ENCODE results near the gene SYCP1. TPM values are rescaled to one million over a fixed set of nuclear protein-coding genes. Genes with fewer than 3 reads are reported as not detected.

Gene SYCP1
- total RNA-seq, 1 experiment from 2014 or later, result not detected

- no peak overlapping the region for H3K14ac ChIP-seq (ENCODE audit: insufficient read depth, low read length)
- H2AFZ ChIP-seq (ENCODE audit: low read length), result no peak overlapping the region
- no peak overlapping the region for H3K23ac ChIP-seq (ENCODE audit: insufficient read length, low read depth, low read length)
- Mint-ChIP-seq H3K4me1 (no peaks in the 10 kb centered on the region), H3K9me3 (peaks cover 5% of the 10 kb centered on the region in 2 experiments; a peak in 3 of 5 replicates), H3K27me3 (ENCODE audit: low read depth) (peaks cover 2% of the 10 kb centered on the region; the same call in 1 of the 2 replicates), H3K27ac (no peak overlapping the region), H3K4me3 (no peak overlapping the region), H3K36me3 (ENCODE audit: insufficient read depth in 1 of 3, low read depth in 3 of 3) (peaks cover 0 to 4% (median 0%) of the 10 kb centered on the region in 3 experiments; a peak in 1 of 7 replicates)
- no peak overlapping the region for H4K8ac ChIP-seq (replicated peaks; ENCODE audit: insufficient read length, low read depth, low read length)
- H3K56ac ChIP-seq (ENCODE audit: insufficient read length, low read depth, low read length), result no peak overlapping the region
- no peak overlapping the region for H2BK20ac ChIP-seq (ENCODE audit: low read depth, low read length, poor library complexity, severe bottlenecking)
- no peaks in the 10 kb centered on the region for H3K4me1 ChIP-seq (ENCODE audit: insufficient read depth, low read length)
- H3K9ac ChIP-seq (ENCODE audit: extremely low read depth, insufficient read length, low read length), result no peak overlapping the region
- H4K20me1 ChIP-seq (ENCODE audit: control insufficient read depth, insufficient read depth, insufficient read length), result no peaks in the 10 kb centered on the region
- no peaks in the 10 kb centered on the region for H3K79me1 ChIP-seq (ENCODE audit: insufficient read depth, low read depth, low read length, poor library complexity, severe bottlenecking)
- WGBS (ENCODE audit: extremely low coverage, insufficient read length, low lambda C conversion rate), result no CpG with 5 or more reads among the region's 1 CpG
- H3T11ph ChIP-seq (ENCODE audit: low read length), result no peak overlapping the region
- H4K91ac ChIP-seq (ENCODE audit: insufficient read length, low read depth, low read length), result no peak overlapping the region
- no peak overlapping the region for H2BK15ac ChIP-seq (ENCODE audit: low read depth, low read length)
- no peak overlapping the region for H2AK5ac ChIP-seq (ENCODE audit: insufficient read length, low read length)
- H3K79me2 ChIP-seq (ENCODE audit: insufficient read depth, low read length), result no peaks in the 10 kb centered on the region
- no peak overlapping the region for H3K18ac ChIP-seq (ENCODE audit: insufficient read length, low read depth, low read length)
- H4K5ac ChIP-seq (ENCODE audit: insufficient read length, low read depth, low read length), result no peak overlapping the region
- no peak overlapping the region for H2BK12ac ChIP-seq (ENCODE audit: insufficient read length, low read depth, low read length)
- no peak overlapping the region for H3K4me2 ChIP-seq (ENCODE audit: insufficient read depth, insufficient read length, low read length)
- H3K27me3 ChIP-seq (ENCODE audit: insufficient read depth, low read length), result no peaks in the 10 kb centered on the region
- no peak overlapping the region for H3K4ac ChIP-seq (ENCODE audit: low read depth, low read length)
- H2BK5ac ChIP-seq (ENCODE audit: insufficient read length, low read length), result no peak overlapping the region
- H3K27ac ChIP-seq (ENCODE audit: insufficient read length, low read depth, low read length), result no peak overlapping the region
- no peak for TF ChIP-seq CTCF (conservative IDR thresholded peaks at IDR 0.05)
- no peaks in the 10 kb centered on the region for H3K23me2 ChIP-seq (ENCODE audit: insufficient read length, low read depth, low read length, poor library complexity, severe bottlenecking)
- H2BK120ac ChIP-seq (ENCODE audit: low read depth, low read length, poor library complexity, severe bottlenecking), result no peak overlapping the region
- DNase-seq, result no peak
- H3K9me3 ChIP-seq (ENCODE audit: control insufficient read depth, low read depth, low read length), result no peaks in the 10 kb centered on the region
These were observed 127.6 kb downstream of the SYCP1 start for GRCh38 chr1:114982251-114982650.

Data from H9 (cell line).